Pons (tissue), 1 donor: ENCODE data around the gene FBXO47.
A peak's percentile ranks its signal among the peaks of the same experiment; 100 is the strongest.
"Not testable (repeated sequence)": the region's sequence is repeated elsewhere in the genome, so short reads cannot be mapped to it uniquely, and the experiment has no call there.

Experiments used
- DNase-seq: peaks from one replicate; pipeline ENCODE4 v3.0.0-alpha.2; 2016; ENCODE audit warnings: low spot score

Gene FBXO47

DNA sequence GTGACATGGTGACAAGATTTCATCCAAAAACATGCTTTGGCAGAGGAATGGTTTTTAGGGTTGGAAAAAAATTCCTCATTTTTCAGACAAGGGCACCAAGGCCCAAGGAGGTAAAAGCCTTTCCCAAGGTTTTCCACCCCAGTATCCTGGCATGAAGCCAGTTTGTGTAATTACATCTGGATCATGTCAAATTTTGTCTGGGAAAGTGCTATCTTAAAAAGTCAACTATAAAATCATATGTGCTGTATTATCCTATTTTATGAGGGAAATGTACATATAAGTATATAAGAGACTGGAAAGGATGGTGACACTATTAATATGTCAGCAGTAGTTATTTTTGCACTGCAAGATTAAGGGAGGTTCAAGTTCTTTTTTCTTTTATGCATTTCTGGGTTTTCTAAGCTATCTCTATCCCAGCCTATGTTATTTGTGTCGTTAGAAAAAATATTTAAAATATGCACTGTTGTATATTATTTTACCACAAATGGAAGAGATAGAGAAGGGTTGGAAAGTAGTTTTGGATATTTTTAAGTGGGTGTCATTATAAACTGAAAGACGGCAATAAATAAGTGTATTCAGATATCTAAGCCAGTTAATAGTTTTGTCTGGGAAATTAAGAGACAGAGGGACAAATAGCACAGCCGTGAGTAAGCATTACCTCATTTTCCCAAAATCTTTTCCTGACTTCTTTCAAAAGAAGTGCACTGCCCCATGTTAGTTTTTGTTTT, 13.5 kb upstream of the FBXO47 start:
- no peak for DNase-seq

DNA sequence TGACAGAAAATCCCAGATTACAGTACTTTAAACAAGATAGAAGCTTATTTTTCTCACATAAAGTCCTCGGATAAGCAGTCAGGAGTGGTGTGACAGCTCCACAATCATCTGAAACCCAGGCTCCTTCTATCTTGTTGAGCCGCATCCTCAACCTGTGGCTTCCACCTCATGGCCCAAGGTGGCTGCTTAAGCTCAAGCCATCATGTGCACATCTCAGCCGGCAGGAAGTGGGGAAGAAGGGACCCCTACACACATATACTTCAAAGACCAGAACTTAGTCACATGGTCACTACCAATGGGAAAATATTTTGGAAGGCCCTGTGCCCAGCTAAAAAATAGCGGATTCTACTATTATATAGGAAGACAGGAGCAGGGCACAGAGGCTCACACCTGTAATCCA, 11.0 kb upstream of the FBXO47 start:
- DNase-seq, result no peak

DNA sequence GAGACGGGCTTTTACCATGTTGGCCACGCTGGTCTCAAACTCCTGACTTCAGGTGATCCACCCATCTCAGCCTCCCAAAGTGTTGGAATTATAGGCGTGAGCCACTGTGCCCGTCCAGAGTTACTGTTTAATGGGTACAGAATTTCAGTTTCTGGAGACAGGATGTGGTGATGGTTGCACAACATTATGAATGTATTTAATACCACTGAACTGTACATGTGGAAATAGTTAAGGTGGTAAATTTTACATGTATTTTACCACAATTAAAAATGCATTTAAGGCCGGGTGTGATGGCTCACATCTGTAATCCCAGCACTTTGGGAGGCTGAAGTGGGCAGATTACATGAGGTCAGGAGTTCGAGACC, 9.0 kb upstream of the FBXO47 start:
- DNase-seq, result not testable (repeated sequence)

DNA sequence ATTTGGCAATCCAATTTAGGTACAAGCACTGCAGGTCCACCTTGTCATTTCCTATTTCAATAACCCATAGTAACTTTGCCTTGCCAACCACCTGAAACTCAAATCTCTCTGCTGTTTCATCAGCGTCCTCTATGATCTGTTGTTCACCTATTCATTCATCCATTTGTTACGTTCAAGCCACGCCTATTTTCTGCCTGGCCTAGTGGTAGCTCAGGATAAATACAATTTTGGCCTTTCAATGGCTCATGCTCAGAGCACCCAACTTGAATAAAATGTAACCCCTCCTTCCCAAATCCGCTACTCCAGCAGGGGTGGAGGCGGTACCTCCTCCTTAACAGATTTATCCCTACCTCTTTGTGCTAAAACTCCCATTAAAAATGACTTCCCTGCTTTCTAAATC, 3.6 kb upstream of the FBXO47 start:
- DNase-seq, result no peak

DNA sequence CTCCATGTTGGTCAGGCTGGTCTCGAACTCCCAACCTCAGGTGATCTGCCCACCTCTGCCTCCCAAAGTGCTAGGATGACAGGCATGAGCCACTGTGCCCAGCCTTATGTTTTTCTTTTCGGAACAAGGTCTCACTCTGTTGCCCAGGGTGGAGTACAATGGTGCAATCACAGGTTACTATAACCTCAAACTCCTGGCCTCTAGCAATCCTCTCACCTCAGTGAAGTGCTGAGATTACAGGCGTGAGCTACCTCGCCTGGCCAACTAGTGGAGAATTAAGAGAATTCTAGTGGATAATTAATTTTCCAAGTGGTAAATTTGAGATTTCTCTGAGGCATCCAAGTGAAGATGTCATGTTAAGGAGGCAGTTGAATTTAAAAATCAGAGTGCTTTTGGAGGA, 2.9 kb upstream of the FBXO47 start:
- DNase-seq, result no peak

DNA sequence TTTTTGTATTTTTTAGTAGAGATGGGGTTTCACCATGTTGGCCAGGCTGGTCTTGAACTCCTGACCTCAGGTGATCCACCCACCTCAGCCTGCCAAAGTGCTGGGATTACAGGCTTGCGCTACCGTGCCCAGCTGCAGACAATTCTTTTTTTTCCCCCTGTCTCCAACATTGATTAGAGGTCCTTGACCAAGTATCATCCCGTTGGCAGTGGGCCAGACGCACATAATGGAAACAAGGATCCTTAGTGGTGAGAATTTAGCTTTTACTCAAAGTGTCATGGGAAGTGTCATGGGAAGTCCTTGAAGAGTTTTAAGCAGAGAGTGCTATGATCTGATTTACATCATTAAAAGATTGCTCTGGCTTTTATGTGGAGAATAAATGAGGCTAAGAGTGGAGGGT, 2.1 kb upstream of the FBXO47 start:
- no peak for DNase-seq

DNA sequence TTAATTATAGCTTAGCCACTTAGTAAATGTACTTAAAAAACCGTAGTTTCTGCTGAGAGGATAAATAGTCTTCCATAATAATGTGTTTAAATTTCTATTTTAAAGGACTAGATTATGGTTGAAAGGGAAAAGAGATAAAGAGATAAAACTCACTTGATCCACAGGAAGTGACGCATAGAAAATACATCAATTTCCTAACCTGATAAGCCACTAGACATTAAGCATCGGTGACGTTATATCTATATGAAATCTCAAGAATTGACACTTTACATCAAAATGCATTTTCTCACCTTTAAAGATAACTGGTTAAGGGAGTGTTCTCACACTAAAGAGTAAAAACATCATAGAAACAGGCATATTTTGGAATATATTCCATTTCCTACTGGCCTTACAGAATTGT, 5.8 kb downstream of the FBXO47 start:
- DNase-seq, result no peak

DNA sequence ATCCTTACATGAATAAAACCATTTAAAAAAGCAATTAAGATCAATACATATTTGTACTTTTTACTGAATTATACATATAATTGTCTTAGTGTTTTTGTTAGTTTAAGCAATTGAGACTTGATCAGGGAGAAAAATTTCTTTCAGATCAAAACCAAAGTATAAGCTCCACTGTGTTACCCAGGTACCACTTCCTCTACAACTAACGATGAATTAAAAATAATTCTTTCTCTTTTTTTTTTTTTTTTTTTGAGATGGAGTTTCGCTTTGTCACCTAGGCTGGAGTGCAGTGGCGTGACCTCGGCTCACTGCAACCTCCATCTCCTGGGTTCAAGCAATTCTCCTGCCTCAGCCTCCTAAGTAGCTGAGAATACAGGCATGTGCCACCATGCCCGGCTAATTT, 6.8 kb downstream of the FBXO47 start:
- DNase-seq, result no peak

DNA sequence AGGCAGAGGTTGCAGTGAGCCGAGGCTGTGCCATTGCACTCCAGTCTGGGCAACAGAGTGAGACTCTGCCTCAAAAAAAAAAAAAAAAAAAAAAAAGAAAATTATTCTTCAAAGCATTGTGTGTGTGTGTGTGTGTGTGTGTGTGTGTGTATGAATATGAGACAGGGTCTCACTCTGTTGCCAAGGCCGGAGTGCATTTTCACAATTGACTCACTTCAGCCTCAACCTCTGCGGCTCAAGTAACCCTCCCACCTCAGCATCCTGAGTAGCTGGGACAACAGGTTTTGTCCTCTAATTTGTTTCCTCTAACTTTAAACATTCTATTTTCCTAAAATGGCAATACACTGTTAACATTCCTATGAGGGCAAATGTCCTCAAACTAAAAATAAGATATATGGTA, 7.7 kb downstream of the FBXO47 start:
- DNase-seq, result no peak

DNA sequence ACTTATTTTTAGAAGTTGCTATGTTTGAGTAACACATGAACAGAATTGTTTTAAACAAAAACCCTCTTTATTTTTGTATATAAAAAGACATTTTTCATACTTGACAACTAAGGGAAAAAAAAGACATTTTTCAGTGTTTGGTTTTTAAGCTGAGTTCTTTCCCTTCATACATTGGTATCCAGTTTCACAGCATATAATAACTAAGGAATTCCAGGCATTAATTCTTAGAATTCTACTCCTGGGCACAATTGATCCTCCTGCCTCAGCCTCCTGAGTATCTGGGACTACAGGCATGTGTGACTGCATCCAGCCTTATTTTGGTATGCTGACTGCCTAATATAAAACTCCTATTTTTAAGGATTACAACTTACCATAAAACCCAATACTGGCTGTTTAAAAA, 8.4 kb downstream of the FBXO47 start:
- no peak for DNase-seq

DNA sequence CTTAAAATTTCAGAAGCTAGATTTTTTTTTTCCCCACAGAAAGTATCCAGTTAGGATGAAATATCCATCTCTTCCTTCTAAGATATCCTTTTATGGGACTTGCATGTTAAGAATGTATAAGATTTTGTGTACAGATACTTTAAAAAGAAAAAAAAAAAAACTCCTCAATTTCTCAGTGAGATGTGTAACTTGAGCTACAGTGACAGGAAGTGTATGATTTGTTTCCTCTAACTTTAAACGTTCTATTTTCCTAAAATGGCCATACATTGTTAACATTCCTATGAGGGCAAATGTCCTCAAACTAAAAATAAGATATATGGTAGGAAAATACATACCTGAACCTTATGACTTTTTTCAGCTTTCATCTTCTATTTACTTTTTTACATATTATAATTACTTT, 8.9 kb downstream of the FBXO47 start:
- no peak for DNase-seq

DNA sequence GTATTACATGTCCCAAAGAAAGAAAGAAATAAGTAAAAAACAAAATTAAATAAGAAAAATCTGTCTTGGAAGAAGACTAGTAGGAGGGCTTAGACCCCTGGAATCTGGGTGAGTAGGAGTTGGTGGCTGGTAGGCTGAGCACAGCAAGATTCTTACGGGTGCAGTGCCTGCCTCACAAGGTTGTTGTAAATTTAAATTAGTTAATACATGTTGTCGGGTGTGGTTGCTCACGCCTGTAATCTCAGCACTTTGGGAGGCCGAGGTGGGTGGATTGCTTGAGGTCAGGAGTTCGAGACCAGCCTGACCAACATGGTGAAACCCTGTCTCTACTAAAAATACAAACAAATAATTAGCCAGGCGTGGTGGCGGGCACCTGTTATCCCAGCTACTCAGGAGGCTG, 13.4 kb downstream of the FBXO47 start:
- DNase-seq, result not testable (repeated sequence)

DNA sequence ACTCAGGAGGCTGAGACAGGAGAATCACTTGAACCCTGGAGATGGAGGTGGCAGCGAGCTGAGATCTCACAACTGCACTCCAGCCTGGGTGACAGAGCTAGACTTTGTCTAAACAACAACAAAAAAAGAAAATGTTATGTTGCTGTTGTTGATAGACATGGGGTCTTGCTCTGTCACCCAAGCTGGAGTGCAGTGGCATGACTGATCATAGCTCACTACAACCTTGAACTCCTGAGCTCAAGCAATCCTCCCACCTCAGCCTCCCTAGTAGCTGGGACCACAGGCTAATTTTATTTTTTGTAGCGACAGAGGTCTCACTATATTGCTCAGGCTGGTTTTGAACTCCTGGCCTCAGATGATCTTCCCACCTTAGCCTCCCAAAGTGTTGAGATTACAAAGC, 20.0 kb downstream of the FBXO47 start:
- no peak for DNase-seq

DNA sequence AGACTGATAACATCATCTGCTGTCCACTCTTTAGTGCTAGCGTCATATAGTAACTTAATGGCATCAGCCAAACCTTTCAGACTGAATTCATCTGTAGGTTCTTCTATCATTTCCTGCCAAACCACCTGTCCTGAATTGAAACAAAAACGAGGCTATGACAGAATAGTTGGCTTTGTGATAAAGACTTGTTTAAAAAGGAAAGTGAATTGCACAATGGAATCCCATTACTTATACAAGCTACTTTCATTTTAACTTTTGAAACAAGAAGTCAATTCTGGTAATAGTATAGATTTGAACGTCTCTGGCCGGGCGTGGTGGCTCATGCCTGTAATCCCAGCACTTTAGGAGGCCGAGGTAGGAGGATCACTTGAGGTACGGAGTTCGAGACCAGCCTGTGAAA, 23.6 kb downstream of the FBXO47 start:
- DNase-seq, result no peak

DNA sequence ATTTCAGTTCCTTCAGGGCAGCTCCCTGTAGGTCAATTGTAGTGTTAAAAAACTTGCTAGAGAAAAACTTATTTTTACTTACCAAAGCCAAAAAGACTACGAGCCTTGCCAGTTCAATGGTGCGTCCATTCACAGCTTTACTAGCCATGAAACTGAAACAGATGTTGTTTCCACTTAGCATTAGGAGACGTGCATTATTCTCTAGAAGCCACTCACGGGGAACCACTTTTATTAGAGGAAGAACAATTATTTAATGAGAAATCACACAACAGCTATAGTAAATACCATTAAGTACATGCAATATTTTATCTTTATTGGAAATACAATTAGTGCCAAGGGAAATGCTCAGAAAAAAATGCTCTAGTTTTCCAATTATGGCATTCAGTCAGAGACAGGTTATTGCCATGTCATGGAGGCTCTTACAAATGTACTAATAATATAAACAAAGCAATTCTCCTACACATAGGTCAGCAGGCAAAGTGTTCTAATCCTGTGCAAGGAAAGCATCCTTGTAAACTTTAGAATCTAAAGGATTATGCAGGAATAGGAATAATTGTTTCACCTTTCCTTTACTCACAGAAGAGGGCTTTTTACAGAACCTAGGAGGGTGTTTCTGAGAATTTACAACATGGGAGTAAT, 24.4 kb downstream of the FBXO47 start:
- DNase-seq, result no peak

DNA sequence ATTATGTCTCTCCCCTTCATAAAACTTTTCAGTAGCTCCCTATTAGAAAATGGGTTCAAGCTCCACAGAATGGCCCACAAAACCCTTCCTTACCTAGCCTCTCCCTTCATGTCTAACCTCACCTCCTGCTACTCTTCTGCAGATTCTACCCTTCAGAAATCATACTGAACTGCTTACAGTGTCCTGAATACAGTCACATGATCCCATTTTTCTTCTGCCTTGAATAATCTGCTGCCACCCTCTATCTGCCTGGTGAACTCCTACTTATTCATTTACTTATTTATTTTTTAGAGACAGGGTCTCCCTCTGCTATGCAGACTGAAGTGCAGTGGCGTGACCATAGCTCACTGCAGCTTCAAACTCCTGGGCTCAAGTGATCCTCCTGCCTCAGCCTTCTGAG, 26.8 kb downstream of the FBXO47 start:
- DNase-seq, result no peak

DNA sequence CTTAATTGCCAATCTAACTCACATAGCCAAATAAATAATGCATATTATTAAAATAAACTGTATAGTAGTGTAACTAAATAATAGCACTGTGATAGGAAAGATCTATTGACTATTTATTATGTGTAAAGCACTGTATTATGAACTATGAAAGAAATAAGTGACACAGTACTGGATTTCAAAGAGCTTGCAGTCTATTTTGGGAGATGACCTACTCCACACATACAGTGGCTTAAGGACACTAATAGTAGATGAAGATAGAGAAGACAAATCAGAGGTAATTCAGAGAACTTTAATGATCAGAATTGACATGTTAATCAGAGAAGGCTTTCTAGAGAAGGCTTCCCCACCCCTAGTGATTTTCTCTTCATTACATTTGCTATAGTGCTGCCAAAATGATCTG, 27.2 kb downstream of the FBXO47 start:
- no peak for DNase-seq

DNA sequence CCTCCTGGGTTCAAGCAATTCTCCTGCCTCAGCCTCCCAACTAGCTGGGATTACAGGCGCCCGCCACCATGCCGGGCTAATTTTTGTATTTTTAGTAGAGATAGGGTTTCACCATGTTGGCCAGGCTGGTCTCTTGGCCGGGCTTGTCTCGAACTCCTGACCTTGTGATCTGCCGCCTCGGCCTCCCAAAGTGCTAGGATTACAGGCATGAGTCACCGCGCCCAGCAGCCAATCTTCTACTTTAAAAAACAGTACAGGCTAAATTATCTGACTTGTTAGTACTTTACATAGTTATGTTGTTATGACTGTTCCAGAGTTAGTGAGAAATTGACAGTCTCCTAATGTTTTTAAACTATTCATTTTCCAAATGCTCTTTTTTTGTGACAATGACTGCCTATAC, 33.2 kb downstream of the FBXO47 start:
- DNase-seq, result not testable (repeated sequence)

DNA sequence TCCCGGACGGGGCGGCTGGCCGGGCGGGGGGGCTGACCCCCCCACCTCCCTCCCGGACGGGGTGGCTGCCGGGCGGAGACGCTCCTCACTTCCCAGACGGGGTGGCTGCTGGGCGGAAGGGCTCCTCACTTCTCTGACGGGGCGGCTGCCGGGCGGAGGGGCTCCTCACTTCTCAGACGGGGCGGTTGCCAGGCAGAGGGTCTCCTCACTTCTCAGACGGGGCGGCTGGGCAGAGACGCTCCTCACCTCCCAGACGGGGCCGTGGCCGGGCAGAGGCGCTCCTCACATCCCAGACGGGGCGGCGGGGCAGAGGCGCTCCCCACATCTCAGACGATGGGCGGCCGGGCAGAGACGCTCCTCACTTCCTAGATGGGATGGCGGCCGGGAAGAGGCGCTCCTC, 36.4 kb downstream of the FBXO47 start:
- not testable (repeated sequence) for DNase-seq

DNA sequence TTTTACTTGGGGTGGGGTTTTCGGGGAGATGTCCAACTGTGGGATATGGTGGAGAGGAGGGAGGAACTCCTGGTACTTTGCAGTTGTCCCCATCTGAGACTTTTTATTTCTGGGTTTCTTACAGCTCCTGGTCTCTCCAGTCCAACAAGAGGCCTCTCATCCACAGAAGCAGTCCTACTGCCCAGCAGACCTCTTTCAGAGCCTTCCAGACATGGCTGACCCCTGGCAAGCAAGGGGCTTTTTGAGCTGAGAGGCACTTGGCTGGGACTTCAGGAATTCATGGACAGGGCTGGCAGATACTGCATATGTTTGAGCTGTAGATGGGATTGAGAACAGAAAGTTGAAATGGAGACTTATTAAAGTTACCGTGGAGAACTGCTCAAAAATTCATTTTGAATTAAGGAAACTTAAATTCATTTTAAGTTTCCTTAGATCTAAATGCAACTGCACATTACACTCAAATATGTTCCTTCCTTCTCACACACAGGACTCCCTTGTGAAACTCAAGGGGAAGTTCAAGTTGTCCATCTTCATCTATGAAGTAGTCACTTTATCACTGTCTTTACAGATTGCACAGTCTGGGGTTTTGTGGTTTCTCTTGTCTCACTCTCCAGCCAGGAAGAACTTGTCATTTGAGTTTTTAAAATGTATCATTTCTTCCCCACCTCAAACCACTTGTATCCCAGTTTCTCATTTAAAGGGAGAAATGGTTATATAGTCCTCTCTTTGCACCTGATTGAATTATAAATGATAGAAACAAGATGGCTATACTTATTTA, 40.7 kb downstream of the FBXO47 start:
- peak; percentile 37 for DNase-seq

DNA sequence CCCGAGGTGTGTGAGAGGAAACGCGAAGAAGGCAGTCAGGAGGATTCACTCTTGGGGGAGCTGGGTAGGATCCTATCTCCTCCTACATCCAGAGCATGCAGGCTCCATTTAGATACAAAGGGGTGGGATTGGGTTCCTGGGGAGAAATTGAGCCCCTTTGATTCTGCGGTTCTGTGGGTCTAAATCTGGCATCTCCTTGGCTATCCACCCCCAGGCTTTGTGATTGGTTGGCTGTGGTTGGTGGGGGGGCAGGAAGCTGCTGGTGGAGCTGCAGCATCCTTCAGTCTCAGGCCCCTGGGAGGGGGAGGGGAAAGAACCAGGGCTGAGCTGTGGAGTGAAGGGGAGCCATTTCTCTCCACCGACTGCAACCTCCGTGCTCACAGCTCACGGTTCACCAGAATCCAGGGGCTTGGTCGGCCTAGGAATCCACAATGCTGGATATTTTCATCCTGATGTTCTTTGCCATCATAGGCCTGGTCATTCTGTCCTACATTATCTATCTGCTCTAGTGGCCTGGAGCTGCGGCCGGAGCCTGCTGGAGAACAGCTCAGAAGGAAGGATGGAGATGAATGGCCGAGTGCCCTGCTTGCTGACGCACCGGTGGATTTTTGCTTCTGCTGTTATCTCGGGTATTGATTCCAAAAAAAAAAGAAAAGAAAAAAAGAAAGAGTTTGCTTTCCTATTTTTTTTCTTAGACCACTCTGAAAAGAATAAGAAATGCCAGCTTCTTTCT, 41.8 kb downstream of the FBXO47 start, which contains the start of gene LASP1NB:
Gene LASP1NB (plus strand): TSS at position 352 of the 733 bp plus-strand sequence.
- peak; percentile 91 for DNase-seq

DNA sequence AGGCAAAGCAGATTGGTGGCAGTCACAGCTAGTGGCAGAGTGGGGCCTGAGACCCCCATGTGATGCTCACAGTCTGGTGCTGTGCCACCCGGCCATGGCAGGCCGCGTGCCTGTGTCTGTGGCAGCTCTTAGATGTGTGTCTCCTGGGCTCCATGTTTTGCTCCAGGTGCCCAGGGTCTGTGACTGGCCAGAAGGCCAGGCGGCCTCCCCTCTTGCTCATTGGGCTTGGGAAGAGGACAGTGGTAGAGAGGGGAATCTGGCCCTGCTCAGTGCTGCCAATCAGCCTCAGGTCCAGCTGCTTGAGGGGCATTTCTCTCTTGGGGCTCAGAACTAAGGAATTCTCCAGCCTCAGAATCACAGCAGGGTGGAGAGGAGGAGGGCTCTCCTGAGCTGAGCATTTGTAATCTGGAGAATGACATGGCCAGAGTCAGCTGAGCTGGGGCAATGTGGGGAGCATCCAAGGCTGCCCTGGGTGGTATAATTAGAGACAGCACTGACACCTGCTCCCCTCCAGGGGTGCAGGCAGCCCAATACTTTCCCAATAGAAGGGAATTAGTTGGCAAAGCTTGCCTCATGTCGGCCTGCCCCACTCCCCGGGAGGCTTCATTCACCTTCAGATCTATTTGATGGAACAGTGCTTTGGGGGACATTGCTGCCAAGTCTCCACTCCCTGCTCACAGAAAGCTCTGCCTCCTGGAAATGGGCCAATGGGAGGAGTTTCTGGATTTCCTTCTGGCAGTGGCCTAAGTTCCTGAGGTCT, 44.5 kb downstream of the FBXO47 start:
- peak; percentile 60 for DNase-seq
